ENCODE data around the gene KRTAP4-16.
"Not testable (repeated sequence)": the region's sequence is repeated elsewhere in the genome, so short reads cannot be mapped to it uniquely, and the experiment has no call there.

DNA sequence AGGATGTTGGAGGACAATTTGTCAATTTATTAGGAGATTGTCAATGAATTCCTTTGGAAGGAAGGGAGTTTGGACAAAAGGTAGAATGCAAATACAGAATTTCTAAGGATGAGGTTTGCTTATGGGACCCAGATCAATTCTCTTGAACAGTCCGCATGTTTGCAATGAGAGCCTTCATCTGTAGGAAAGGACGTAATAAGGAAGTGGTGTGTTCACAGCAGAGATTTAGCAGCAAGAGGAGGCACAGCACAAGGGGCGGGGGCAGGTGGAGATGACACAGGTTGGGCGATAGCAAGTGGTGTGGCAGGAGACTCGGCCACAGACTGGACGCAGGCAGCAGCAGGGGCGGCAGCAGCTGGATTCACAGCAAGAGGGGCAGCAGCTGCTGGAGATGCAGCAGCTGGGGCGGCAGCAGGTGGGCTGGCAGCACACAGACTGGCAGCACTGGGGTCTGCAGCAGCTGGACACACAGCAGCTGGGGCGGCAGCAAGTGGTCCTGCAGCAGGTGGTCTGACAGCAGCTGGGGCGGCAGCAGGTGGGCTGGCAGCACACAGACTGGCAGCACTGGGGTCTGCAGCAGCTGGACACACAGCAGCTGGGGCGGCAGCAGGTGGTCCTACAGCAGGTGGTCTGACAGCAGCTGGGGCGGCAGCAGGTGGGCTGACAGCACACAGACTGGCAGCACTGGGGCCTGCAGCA lies 21.4 kb upstream of the KRTAP4-16 start:
- TF ChIP-seq, protein P1, sequence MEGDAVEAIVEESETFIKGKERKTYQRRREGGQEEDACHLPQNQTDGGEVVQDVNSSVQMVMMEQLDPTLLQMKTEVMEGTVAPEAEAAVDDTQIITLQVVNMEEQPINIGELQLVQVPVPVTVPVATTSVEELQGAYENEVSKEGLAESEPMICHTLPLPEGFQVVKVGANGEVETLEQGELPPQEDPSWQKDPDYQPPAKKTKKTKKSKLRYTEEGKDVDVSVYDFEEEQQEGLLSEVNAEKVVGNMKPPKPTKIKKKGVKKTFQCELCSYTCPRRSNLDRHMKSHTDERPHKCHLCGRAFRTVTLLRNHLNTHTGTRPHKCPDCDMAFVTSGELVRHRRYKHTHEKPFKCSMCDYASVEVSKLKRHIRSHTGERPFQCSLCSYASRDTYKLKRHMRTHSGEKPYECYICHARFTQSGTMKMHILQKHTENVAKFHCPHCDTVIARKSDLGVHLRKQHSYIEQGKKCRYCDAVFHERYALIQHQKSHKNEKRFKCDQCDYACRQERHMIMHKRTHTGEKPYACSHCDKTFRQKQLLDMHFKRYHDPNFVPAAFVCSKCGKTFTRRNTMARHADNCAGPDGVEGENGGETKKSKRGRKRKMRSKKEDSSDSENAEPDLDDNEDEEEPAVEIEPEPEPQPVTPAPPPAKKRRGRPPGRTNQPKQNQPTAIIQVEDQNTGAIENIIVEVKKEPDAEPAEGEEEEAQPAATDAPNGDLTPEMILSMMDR (IDR thresholded peaks at IDR 0.05; ENCODE audit: extremely low read depth in 1 of 2, insufficient read depth in 1 of 2, low read depth in 1 of 2, low read length in 2 of 2) = not testable (repeated sequence)
- TF ChIP-seq POLR2AphosphoS5 (IDR thresholded peaks at IDR 0.05; ENCODE audit: insufficient read depth, low read depth, low read length); EZH2 (IDR thresholded peaks at IDR 0.05; ENCODE audit: borderline replicate concordance, low read depth, low read length, severe bottlenecking); POLR2A (IDR thresholded peaks at IDR 0.05; ENCODE audit: low read depth, low read length); FOS (IDR thresholded peaks at IDR 0.05; ENCODE audit: borderline replicate concordance, insufficient read depth, low read length); GATA2 (IDR thresholded peaks at IDR 0.05; ENCODE audit: insufficient read depth, insufficient read length, low read depth, low read length); MYC (IDR thresholded peaks at IDR 0.05; ENCODE audit: low read depth, low read length): not testable (repeated sequence)
- TF ChIP-seq, protein P2, sequence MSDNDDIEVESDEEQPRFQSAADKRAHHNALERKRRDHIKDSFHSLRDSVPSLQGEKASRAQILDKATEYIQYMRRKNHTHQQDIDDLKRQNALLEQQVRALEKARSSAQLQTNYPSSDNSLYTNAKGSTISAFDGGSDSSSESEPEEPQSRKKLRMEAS (IDR thresholded peaks at IDR 0.05; ENCODE audit: insufficient read depth, insufficient read length) = not testable (repeated sequence)
